A673 (cell line): ENCODE data around the gene IRX5. TPM values are rescaled to one million over a fixed set of nuclear protein-coding genes. Genes with fewer than 3 reads are reported as not detected.

Experiments
- BruUV-seq: library from RNA; stranded (reverse); fragments of 400-500 nt; replicated peaks from 2 replicates; lab custom pipeline; 2021; lab: Mats Ljungman, UMichigan
- CTCF ChIA-PET: fragments of 300-600 bp; sonication (Branson Sonifier 250); formaldehyde crosslinking; loops from one replicate; lab custom pipeline; 2022; ENCODE audit warnings: antibody characterized with exemption; lab: Charles Lee
- POLR2A ChIA-PET: fragments of 300-600 bp; sonication (Branson Sonifier 250); formaldehyde crosslinking; loops from one replicate; lab custom pipeline; 2022; ENCODE audit warnings: antibody characterized with exemption; ENCODE audit not compliant: low non-redundant PET; lab: Charles Lee
- DNase-seq: peaks from one replicate; pipeline ENCODE4 v3.0.0-alpha.2; 2015; ENCODE audit warnings: low spot score
- H3K27ac ChIP-seq: fragments of 200-600 bp; sonication (generic); 2 replicates; pipeline ENCODE4 v1.5.1; 2016; ENCODE audit warnings: mixed run types, low read depth, mild to moderate bottlenecking, mixed read lengths, antibody characterized with exemption, low read length; ENCODE audit not compliant: poor library complexity, severe bottlenecking
- H3K27me3 ChIP-seq: fragments of 200-600 bp; sonication (generic); replicated peaks from 2 replicates; pipeline ENCODE4 v1.6.1; 2017; ENCODE audit warnings: mixed run types, low read depth, mild to moderate bottlenecking, mixed read lengths, antibody characterized with exemption, low read length; ENCODE audit not compliant: insufficient read depth, poor library complexity
- H3K36me3 ChIP-seq: fragments of 200-600 bp; sonication (generic); 2 replicates; pipeline ENCODE4 v1.6.1; 2016; ENCODE audit warnings: mixed run types, mild to moderate bottlenecking, mixed read lengths, antibody characterized with exemption, low read length; ENCODE audit not compliant: insufficient read depth, poor library complexity, severe bottlenecking
- H3K4me1 ChIP-seq: fragments of 200-600 bp; sonication (generic); 2 replicates; pipeline ENCODE4 v1.6.1; 2017; ENCODE audit warnings: mixed run types, mild to moderate bottlenecking, mixed read lengths, antibody characterized with exemption, low read length; ENCODE audit not compliant: insufficient read depth, poor library complexity, severe bottlenecking
- H3K4me3 ChIP-seq: fragments of 200-600 bp; sonication (generic); 2 replicates; pipeline ENCODE4 v1.5.1; 2016; ENCODE audit warnings: low read depth, mixed run types, mild to moderate bottlenecking, mixed read lengths, low read length; ENCODE audit not compliant: poor library complexity, severe bottlenecking
- H3K9me3 ChIP-seq: fragments of 200-600 bp; sonication (generic); 2 replicates; pipeline ENCODE4 v1.6.1; 2016; ENCODE audit warnings: mixed run types, low read depth, mild to moderate bottlenecking, mixed read lengths, antibody characterized with exemption, low read length; ENCODE audit not compliant: poor library complexity, severe bottlenecking
- CTCF ChIP-seq: fragments of 300-800, 200-600 bp; sonication (generic); conservative IDR thresholded peaks from 2 replicates; pipeline ENCODE4 v1.5.1; 2017; ENCODE audit warnings: low read depth, mild to moderate bottlenecking, antibody characterized with exemption, low read length, moderate library complexity, mixed read lengths
- EZH2 ChIP-seq: fragments of 200-600 bp; sonication (generic); IDR thresholded peaks from 2 replicates; pipeline ENCODE4 v1.6.1; 2017; ENCODE audit warnings: borderline replicate concordance, low read depth, mild to moderate bottlenecking, mixed read lengths, antibody characterized with exemption, low read length; ENCODE audit not compliant: poor library complexity, severe bottlenecking
- intact Hi-C: fragments of 100-400 bp; cut with micrococcal nuclease; formaldehyde crosslinking; loops from one replicate; pipeline ENCODE4 v1.10.0; 2022; ENCODE audit not compliant: unreplicated experiment
- total RNA-seq: library from RNA; stranded (reverse); gene quantifications from 2 replicates; pipeline ENCODE4 v1.2.3, GENCODE V29; 2021

IRX5 gene
- total RNA-seq, 1 experiment from 2014 or later, result 9.0 TPM

GRCh38 chr16:54938212-54939028, 7.8 kb downstream of the IRX5 start:
- intact Hi-C loops, result loop anchor here (10.0 kb wide), 1 partner anchor 316 kb away; no protein-coding TSS in a partner anchor
- Histone ChIP-seq H3K4me3 (no peak overlapping the region), H3K36me3 (peaks cover 13% of the 10 kb centered on the region), H3K9me3 (no peaks in the 10 kb centered on the region), H3K27me3 (no peaks in the 10 kb centered on the region), H3K27ac (no peak overlapping the region), H3K4me1 (peaks cover 26% of the 10 kb centered on the region)
- ChIA-PET POLR2A (no interaction called here), CTCF (no interaction called here)
- no peak for TF ChIP-seq CTCF
- no peak for TF ChIP-seq EZH2
- peak; percentile 47 for DNase-seq
- BruUV-seq, result no TSS peak

- no TSS peak for BruUV-seq
- H3K9me3 ChIP-seq, result no peaks in the 10 kb centered on the region
- H3K36me3 ChIP-seq, result peaks cover 8% of the 10 kb centered on the region
- no peak for TF ChIP-seq EZH2
- TF ChIP-seq CTCF, result no peak
- H3K4me1 ChIP-seq, result peaks cover 22% of the 10 kb centered on the region
- intact Hi-C loops, result loop anchor here (10.0 kb wide), 1 partner anchor 316 kb away; no protein-coding TSS in a partner anchor
- H3K27ac ChIP-seq, result no peak overlapping the region
- DNase-seq, result no peak
- H3K27me3 ChIP-seq, result no peaks in the 10 kb centered on the region
- no peak overlapping the region for H3K4me3 ChIP-seq
- ChIA-PET POLR2A (no interaction called here), CTCF (no interaction called here)
Observed at GRCh38 chr16:54939029-54939346, 8.3 kb downstream of the IRX5 start.

- DNase-seq, result no peak
- no peak for TF ChIP-seq EZH2
- TF ChIP-seq CTCF, result no peak
- intact Hi-C loops, result loop anchor here (10.0 kb wide), 1 partner anchor 315 kb away; no protein-coding TSS in a partner anchor
Observed at GRCh38 chr16:54939510-54940278, 9.0 kb downstream of the IRX5 start.

More at GRCh38 chr16:54939510-54940278, 9.0 kb downstream of the IRX5 start:
- BruUV-seq, result no TSS peak
- ChIA-PET CTCF (no interaction called here), POLR2A (no interaction called here)
- no peaks in the 10 kb centered on the region for H3K27me3 ChIP-seq
- no peak overlapping the region for H3K4me3 ChIP-seq
- H3K4me1 ChIP-seq, result peaks cover 15% of the 10 kb centered on the region
- H3K27ac ChIP-seq, result no peak overlapping the region
- no peaks in the 10 kb centered on the region for H3K9me3 ChIP-seq
- peaks cover 3% of the 10 kb centered on the region for H3K36me3 ChIP-seq
